GM19395 (cell line): ENCODE measurements around the gene ERFL.
"Not testable (repeated sequence)": the region's sequence is repeated elsewhere in the genome, so short reads cannot be mapped to it uniquely, and the experiment has no call there.

Experiments
- ATAC-seq: cut with Tn5 transposase; IDR thresholded peaks from one replicate; pipeline ENCODE4 v1.9.1; 2021; ENCODE audit warnings: mild to moderate bottlenecking, moderate library complexity; ENCODE audit not compliant: unreplicated experiment

The ERFL gene

GRCh38 chr19:41879670-41880328, 48.5 kb downstream of the ERFL start:
- ATAC-seq, result no peak

- no peak for ATAC-seq
These were observed 49.2 kb downstream of the ERFL start for GRCh38 chr19:41879080-41879479.

- ATAC-seq, result no peak
These were observed 50.0 kb downstream of the ERFL start for GRCh38 chr19:41877916-41878905.

- peak; percentile 52 for ATAC-seq
These were observed 51.1 kb downstream of the ERFL start, which contains the start of gene CD79A for GRCh38 chr19:41876847-41877832. Gene CD79A (plus strand): TSS chr19:41877279. CDS start chr19:41877305, 26 bp downstream.

GRCh38 chr19:41875973-41876372, 52.3 kb downstream of the ERFL start:
- ATAC-seq, result not testable (repeated sequence)

GRCh38 chr19:41872775-41873647, 55.2 kb downstream of the ERFL start:
- ATAC-seq, result no peak

GRCh38 chr19:41872384-41872774, 55.9 kb downstream of the ERFL start:
- ATAC-seq, result no peak

GRCh38 chr19:41871573-41872383, 56.5 kb downstream of the ERFL start:
- peak; percentile 54 for ATAC-seq

- ATAC-seq, result no peak
These were observed 57.8 kb downstream of the ERFL start for GRCh38 chr19:41870401-41870873.

GRCh38 chr19:41869374-41869955, 58.8 kb downstream of the ERFL start:
- no peak for ATAC-seq

- ATAC-seq, result no peak
These were observed 59.3 kb downstream of the ERFL start for GRCh38 chr19:41868989-41869300.

- ATAC-seq, result no peak
These were observed 59.9 kb downstream of the ERFL start for GRCh38 chr19:41868120-41868988.

GRCh38 chr19:41866284-41866683, 62.0 kb downstream of the ERFL start:
- ATAC-seq, result no peak

GRCh38 chr19:41864374-41864773, 63.9 kb downstream of the ERFL start:
- ATAC-seq, result no peak

- ATAC-seq, result no peak
These were observed 64.9 kb downstream of the ERFL start for GRCh38 chr19:41863209-41863931.

GRCh38 chr19:41862445-41862986, 65.7 kb downstream of the ERFL start:
- no peak for ATAC-seq

- no peak for ATAC-seq
These were observed 66.4 kb downstream of the ERFL start for GRCh38 chr19:41861846-41862245.
